Activated CD4-positive, alpha-beta T cell treated with anti-CD3 and anti-CD28 coated beads, Interleukin-2, amount 10 ng/mL, durations not matched to agents 7 days and 5 days (primary cell): ENCODE results near the gene SP2. TPM values are rescaled to one million over a fixed set of nuclear protein-coding genes. Genes with fewer than 3 reads are reported as not detected.

Experiments used
- CTCF ChIA-PET: fragments of 350-600 bp; sonication (Branson Sonifier 250); formaldehyde crosslinking; loops from one replicate; lab custom pipeline; 2021; ENCODE audit warnings: antibody characterized with exemption; lab: Charles Lee
- POLR2A ChIA-PET: fragments of 350-600 bp; sonication (Branson Sonifier 250); formaldehyde crosslinking; loops from one replicate; lab custom pipeline; 2021; ENCODE audit warnings: antibody characterized with exemption; lab: Charles Lee
- DNase-seq: peaks from one replicate; pipeline ENCODE4 v3.0.0-alpha.2; 2020
- H3K27ac Mint-ChIP-seq: one replicate; pipeline ENCODE4 v1.8.0; 2021; ENCODE audit warnings: mild to moderate bottlenecking, moderate library complexity, mixed read lengths
- H3K27me3 Mint-ChIP-seq: one replicate; pipeline ENCODE4 v1.8.0; 2021; ENCODE audit warnings: mixed read lengths
- H3K36me3 Mint-ChIP-seq: one replicate; pipeline ENCODE4 v1.8.0; 2021; ENCODE audit warnings: low read depth, mixed read lengths
- H3K4me1 Mint-ChIP-seq: one replicate; pipeline ENCODE4 v1.8.0; 2021; ENCODE audit warnings: mixed read lengths
- H3K4me3 Mint-ChIP-seq: one replicate; pipeline ENCODE4 v1.8.0; 2021; ENCODE audit warnings: mild to moderate bottlenecking, moderate library complexity, mixed read lengths
- H3K9me3 Mint-ChIP-seq: one replicate; pipeline ENCODE4 v1.8.0; 2021; ENCODE audit warnings: mixed read lengths
- total RNA-seq, 2 experiments: library from RNA; stranded (reverse); gene quantifications; one replicate each; pipeline ENCODE4 v1.2.3, GENCODE V29; 2021

SP2 gene
- total RNA-seq, 2 experiments from 2014 or later: 27.6 to 33.8 TPM

DNA sequence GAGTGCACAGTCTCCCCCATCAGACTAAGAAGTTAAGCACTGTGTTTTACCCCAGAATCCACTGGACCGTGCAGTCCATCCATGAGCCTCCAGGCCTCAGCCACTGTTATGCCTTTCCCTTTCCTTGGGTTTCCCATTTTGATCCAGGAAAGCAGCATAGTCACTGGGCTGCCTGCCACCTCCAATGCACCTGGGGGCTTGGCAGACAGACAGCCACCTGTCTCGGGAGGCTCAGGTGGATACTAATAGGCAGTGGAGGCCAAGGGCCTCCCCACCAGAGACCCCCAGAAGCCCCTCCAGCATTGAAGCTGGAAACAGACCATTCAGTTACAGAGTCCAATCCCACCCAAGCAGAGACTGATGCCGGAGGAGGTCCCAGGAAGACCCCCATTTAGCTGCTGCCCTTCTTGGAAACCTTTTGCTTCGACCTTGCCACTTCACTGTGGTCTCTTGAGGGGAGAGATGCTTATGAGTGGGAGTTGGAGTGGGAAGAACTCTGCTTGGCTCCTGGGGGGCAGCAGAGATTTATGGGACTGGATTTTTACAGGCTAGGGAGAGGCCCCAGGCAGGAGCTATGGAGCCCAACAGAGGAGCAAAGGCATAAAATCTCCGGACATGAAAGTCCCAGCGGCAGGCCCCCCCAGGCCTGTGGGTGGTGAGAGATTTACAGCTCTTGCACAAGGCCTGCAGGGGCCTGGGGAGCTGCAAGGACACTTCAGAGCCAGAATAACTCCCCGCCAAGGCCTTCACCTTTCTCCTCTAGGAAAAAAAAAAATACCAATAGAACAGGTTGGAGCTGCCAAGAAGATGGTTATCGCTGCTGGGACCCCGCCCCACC is 12.2 kb upstream of the SP2 start:
- ChIA-PET POLR2A (no interaction called here), CTCF (interaction anchor here (0.6 to 15.3 kb wide), 4 partner anchors 12 to 55 kb away, joined by 3 to 344 read pairs (median 6); partner anchors contain the start of genes SCRN2, SP2 and SP6)
- Mint-ChIP-seq H3K36me3 (no peaks in the 10 kb centered on the region), H3K4me3 (no peak overlapping the region), H3K4me1 (peaks cover 36% of the 10 kb centered on the region), H3K9me3 (no peaks in the 10 kb centered on the region), H3K27me3 (peaks cover 12% of the 10 kb centered on the region), H3K27ac (no peak overlapping the region)
- DNase-seq: no peak

DNA sequence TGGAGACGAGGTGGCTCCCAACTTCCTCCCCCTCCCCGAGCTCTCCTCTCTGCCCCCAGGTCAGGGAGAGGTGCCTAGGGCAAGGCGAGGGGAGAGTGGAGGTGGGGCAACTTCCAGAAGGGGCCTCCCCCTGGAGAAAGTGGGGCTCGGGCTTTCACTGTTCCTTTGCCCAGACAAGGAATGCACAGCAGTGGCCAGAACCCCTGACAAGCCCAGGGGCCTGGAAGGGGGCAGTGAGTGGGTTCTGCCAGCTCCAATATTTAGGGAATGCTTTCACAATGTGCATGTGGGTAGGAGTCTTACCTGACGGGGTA is 11.7 kb upstream of the SP2 start:
- H3K36me3 Mint-ChIP-seq: no peaks in the 10 kb centered on the region
- no peak for DNase-seq
- no peak overlapping the region for H3K4me3 Mint-ChIP-seq
- POLR2A ChIA-PET: no interaction called here
- no peaks in the 10 kb centered on the region for H3K9me3 Mint-ChIP-seq
- H3K27ac Mint-ChIP-seq: peak overlapping the region; percentile 46
- CTCF ChIA-PET: interaction anchor here (0.6 to 15.3 kb wide), 4 partner anchors 11 to 567 kb away, joined by 3 to 344 read pairs (median 4); partner anchors contain the start of genes SCRN2, SP2 and SP6
- peaks cover 32% of the 10 kb centered on the region for H3K4me1 Mint-ChIP-seq
- H3K27me3 Mint-ChIP-seq: peaks cover 8% of the 10 kb centered on the region

DNA sequence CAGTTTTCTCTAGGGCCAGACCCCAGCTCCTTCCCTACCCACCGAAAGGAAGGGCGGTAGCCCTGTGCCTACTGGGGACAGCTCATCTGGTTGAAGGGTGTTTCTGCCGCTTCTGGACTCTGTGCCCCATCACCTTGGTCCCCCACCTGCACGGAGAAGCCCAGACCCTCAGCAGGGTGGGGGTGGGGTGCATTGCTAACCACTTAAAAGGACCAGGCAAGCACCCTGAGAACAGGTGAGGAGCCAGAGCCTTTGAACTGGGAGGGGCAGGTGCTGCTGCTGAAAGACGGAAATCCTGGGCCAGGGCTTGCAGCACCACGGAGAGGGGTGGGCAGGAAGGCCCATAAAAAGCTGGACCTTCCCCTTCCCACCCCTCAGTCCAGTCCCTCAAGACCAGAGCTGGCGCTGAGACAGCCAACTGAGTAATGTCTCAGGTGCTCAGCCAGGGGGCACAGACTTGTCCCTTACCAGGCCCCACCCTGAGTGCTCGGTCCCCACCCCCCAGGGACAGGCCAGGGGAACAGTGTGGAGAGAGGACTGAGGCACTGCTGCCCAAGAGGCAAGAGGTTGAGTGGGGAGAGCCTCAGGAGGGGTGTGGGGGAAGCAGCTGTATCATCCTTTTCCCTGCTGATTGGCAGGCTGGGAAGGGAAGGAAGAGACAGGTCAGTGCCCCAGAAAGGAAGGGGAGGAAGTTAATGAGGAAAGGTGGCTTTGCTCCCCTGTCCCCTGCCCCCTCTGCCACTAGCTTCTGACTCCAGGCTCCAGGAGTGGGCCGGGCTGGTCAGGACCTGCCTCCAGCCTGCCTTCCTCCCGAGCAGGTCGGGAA is 10.9 kb upstream of the SP2 start:
- Mint-ChIP-seq H3K27me3 (peaks cover 5% of the 10 kb centered on the region), H3K4me3 (no peak overlapping the region), H3K36me3 (no peaks in the 10 kb centered on the region), H3K27ac (peak overlapping the region; percentile 73), H3K4me1 (peaks cover 36% of the 10 kb centered on the region), H3K9me3 (no peaks in the 10 kb centered on the region)
- ChIA-PET POLR2A (interaction anchor here (0.6 kb wide), 1 partner anchor 15 kb away, joined by 3 read pairs; no protein-coding TSS in a partner anchor), CTCF (interaction anchor here (0.6 to 15.3 kb wide), 4 partner anchors 10 to 566 kb away, joined by 3 to 344 read pairs (median 5); partner anchors contain the start of genes SCRN2, SP2 and SP6)
- peak; percentile 25 for DNase-seq

DNA sequence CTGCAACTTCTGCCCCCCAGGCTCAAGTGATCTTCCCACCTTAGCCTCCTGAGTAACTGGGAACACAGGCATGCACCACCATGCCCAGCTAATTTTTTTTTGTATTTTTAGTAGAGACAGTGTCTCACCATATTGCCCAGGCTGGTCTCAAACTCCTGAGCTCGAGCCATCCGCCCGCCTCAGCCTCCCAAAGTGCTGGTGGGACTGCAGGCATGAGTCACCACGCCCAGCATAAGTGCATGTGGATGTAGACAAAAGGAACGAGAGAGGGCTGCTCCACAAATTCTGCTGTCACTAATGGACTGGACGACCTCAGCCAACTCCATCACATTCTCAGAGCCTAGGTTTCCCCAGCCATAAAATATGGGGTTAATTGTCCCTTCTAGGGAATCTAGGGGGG is 7.7 kb upstream of the SP2 start:
- peaks cover 2% of the 10 kb centered on the region for H3K36me3 Mint-ChIP-seq
- H3K27ac Mint-ChIP-seq: no peak overlapping the region
- H3K27me3 Mint-ChIP-seq: no peaks in the 10 kb centered on the region
- DNase-seq: no peak
- peaks cover 37% of the 10 kb centered on the region for H3K4me1 Mint-ChIP-seq
- ChIA-PET CTCF (interaction anchor here (15.3 kb wide), 1 partner anchor 44 kb away, joined by 344 read pairs; the partner anchor contains the start of genes SCRN2 and SP6), POLR2A (no interaction called here)
- H3K4me3 Mint-ChIP-seq: no peak overlapping the region
- no peaks in the 10 kb centered on the region for H3K9me3 Mint-ChIP-seq

GRCh38 chr17:47889734-47890529 is 6.1 kb upstream of the SP2 start:
- Mint-ChIP-seq H3K36me3 (peaks cover 2% of the 10 kb centered on the region), H3K27ac (no peak overlapping the region), H3K27me3 (no peaks in the 10 kb centered on the region), H3K9me3 (no peaks in the 10 kb centered on the region), H3K4me3 (no peak overlapping the region), H3K4me1 (peaks cover 39% of the 10 kb centered on the region)
- ChIA-PET POLR2A (no interaction called here), CTCF (interaction anchor here (0.6 to 15.3 kb wide), 16 partner anchors 10 to 128 kb away, joined by 3 to 344 read pairs (median 4); partner anchors contain the start of genes CDK5RAP3, LRRC46, MRPL10 and PNPO)
- DNase-seq: peak; percentile 93

DNA sequence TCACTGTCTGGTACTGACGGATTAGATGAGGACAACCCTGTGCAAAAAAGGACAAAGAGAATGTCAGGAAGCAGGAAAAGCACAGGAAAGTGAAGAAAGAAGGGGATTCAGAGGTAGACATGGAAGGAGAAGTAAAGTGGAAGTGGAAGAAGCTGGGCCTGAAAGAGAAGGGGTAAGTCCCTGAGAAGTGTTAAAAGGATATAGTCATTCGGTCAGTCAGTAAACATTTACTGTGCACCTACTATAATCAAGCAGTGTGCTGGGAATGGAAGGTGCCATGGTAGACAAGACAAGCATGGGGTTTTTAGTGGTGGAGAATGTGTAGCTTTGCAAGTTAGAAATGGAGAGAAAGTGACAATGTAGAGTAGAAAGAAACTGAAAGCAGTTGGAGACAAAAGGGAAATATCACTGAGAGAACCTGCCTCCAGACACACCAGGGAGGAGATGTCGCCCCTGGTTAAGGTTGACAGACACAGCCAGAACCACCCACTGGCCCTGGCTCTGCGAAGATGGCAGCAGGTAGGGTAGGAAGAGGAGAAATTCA is 4.4 kb upstream of the SP2 start:
- Mint-ChIP-seq H3K27ac (peak overlapping the region; percentile 83), H3K36me3 (peaks cover 2% of the 10 kb centered on the region), H3K27me3 (no peaks in the 10 kb centered on the region), H3K4me1 (peaks cover 30% of the 10 kb centered on the region), H3K9me3 (no peaks in the 10 kb centered on the region), H3K4me3 (no peak overlapping the region)
- peak; percentile 16 for DNase-seq
- ChIA-PET CTCF (interaction anchor here (0.6 to 15.3 kb wide), 7 partner anchors 9 to 566 kb away, joined by 3 to 344 read pairs (median 5); partner anchors contain the start of genes CDK5RAP3, SCRN2 and SP6), POLR2A (interaction anchor here (0.6 kb wide), 1 partner anchor 51 kb away, joined by 3 read pairs; the partner anchor contains the start of gene SCRN2)

GRCh38 chr17:47894498-47895346 is 1.3 kb upstream of the SP2 start:
- Mint-ChIP-seq H3K9me3 (no peaks in the 10 kb centered on the region), H3K4me1 (peaks cover 54% of the 10 kb centered on the region), H3K27me3 (no peaks in the 10 kb centered on the region), H3K27ac (peak overlapping the region; percentile 100), H3K4me3 (peak overlapping the region; percentile 93), H3K36me3 (peaks cover 23% of the 10 kb centered on the region)
- ChIA-PET POLR2A (interaction anchor here (0.9 to 1.4 kb wide), 3 partner anchors 44 to 76 kb away, joined by 5 to 6 read pairs (median 5); partner anchors contain the start of genes CDK5RAP3, LRRC46, MRPL10 and SP6), CTCF (interaction anchor here (0.6 to 15.3 kb wide), 6 partner anchors 10 to 75 kb away, joined by 3 to 344 read pairs (median 4); partner anchors contain the start of genes LRRC46, MRPL10, SCRN2 and SP6)
- DNase-seq: no peak

DNA sequence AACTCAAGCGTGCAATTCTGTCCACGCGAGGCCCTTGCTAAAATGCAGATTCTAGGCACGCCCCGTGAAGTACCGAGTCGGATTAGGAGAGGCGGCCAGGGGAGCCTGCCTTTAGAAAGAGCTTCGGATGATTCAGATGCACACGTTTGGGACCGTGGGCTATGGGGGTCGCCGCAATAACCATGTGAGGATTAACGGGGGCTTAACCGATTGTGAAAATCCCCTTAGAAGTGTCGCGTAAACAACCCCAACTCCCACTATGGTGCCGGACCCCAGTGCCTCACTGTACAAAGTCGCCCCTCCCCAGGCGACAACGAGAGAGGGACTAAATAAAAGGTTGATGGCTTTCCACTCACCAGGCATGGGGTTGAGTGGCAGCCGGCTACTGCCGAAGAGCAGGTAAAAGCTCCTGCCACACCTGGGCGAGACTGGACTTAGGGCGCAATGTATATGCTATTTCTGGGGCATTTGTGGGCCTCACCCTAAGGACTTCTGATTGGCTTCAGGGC is 635 bp upstream of the SP2 start:
- Mint-ChIP-seq H3K4me3 (peak overlapping the region; percentile 93), H3K4me1 (peaks cover 54% of the 10 kb centered on the region), H3K27me3 (no peaks in the 10 kb centered on the region), H3K27ac (peak overlapping the region; percentile 100), H3K36me3 (peaks cover 26% of the 10 kb centered on the region), H3K9me3 (no peaks in the 10 kb centered on the region)
- ChIA-PET CTCF (interaction anchor here (1.1 to 15.3 kb wide), 6 partner anchors 10 to 75 kb away, joined by 3 to 344 read pairs (median 6); partner anchors contain the start of genes LRRC46, MRPL10, SCRN2 and SP6), POLR2A (interaction anchor here (0.6 to 1.4 kb wide), 5 partner anchors 45 to 120 kb away, joined by 3 to 6 read pairs (median 5); partner anchors contain the start of genes CDK5RAP3, LRRC46, MRPL10 and SP6)
- peak; percentile 47 for DNase-seq

GRCh38 chr17:47896672-47897490 is 845 bp downstream of the SP2 start:
- no peaks in the 10 kb centered on the region for H3K9me3 Mint-ChIP-seq
- POLR2A ChIA-PET: no interaction called here

DNA sequence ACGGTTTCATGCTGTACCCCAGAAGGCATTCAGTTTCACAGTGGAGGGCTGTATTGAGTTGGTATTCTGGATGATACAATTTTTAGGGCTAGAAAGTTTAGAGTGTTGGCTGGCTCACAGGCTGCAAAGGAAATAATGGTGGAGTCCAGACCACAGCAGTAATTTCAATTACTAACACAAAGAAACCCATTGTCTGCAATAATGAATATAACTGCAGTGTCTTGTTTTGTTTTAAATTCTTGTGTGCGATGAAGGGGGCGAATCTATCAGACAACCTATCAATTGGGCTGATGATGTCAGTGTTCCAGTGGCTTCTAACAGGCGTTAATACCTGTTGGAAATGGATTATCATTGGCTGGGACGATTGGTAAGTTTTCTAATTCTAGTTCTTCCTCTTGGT is 1.5 kb downstream of the SP2 start:
- Mint-ChIP-seq H3K9me3 (no peaks in the 10 kb centered on the region), H3K36me3 (peaks cover 30% of the 10 kb centered on the region), H3K4me3 (peak overlapping the region; percentile 91), H3K27me3 (no peaks in the 10 kb centered on the region), H3K4me1 (peaks cover 45% of the 10 kb centered on the region), H3K27ac (no peak overlapping the region)
- ChIA-PET POLR2A (no interaction called here), CTCF (interaction anchor here (2.4 kb wide), 1 partner anchor 73 kb away, joined by 9 read pairs; the partner anchor contains the start of gene CDK5RAP3)
- DNase-seq: no peak

More at GRCh38 chr17:47896672-47897490, 845 bp downstream of the SP2 start:
- peak overlapping the region; percentile 92 for H3K27ac Mint-ChIP-seq
- peak overlapping the region; percentile 91 for H3K4me3 Mint-ChIP-seq
- no peaks in the 10 kb centered on the region for H3K27me3 Mint-ChIP-seq
- CTCF ChIA-PET: interaction anchor here (2.4 kb wide), 1 partner anchor 73 kb away, joined by 9 read pairs; the partner anchor contains the start of gene CDK5RAP3
- DNase-seq: no peak
- H3K36me3 Mint-ChIP-seq: peaks cover 26% of the 10 kb centered on the region
- H3K4me1 Mint-ChIP-seq: peaks cover 46% of the 10 kb centered on the region
